ENCODE data around the gene BNC2. TPM values are rescaled to one million over a fixed set of nuclear protein-coding genes. Genes with fewer than 3 reads are reported as not detected.
A peak's percentile ranks its signal among the peaks of the same experiment; 100 is the strongest.

BNC2 gene
- total RNA-seq, 1 donor from 2014 or later: 15.2 TPM

DNA sequence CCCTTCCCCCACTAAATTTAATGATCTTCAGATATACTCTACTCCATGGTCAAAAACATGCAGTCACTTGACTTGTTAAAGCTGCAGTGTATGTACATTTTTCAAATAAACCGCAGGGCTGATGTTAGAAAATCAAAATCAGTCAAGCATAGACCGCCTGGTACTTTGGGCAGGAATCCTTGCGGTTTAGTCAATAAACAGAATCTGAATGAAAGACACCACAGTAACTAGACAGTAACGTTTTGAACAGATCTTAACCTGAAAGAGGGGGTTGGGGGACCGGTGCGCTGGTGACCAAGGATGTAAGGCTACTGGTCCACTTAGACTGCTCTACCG, 188.8 kb downstream of the BNC2 start:
- no peak overlapping the region for H3K4me3 Mint-ChIP-seq (ENCODE audit: unreplicated experiment)
- no peak for DNase-seq
- no peaks in the 10 kb centered on the region for H3K27me3 Mint-ChIP-seq (ENCODE audit: unreplicated experiment)
- TF ChIP-seq, protein P1, sequence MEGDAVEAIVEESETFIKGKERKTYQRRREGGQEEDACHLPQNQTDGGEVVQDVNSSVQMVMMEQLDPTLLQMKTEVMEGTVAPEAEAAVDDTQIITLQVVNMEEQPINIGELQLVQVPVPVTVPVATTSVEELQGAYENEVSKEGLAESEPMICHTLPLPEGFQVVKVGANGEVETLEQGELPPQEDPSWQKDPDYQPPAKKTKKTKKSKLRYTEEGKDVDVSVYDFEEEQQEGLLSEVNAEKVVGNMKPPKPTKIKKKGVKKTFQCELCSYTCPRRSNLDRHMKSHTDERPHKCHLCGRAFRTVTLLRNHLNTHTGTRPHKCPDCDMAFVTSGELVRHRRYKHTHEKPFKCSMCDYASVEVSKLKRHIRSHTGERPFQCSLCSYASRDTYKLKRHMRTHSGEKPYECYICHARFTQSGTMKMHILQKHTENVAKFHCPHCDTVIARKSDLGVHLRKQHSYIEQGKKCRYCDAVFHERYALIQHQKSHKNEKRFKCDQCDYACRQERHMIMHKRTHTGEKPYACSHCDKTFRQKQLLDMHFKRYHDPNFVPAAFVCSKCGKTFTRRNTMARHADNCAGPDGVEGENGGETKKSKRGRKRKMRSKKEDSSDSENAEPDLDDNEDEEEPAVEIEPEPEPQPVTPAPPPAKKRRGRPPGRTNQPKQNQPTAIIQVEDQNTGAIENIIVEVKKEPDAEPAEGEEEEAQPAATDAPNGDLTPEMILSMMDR (IDR thresholded peaks at IDR 0.05; ENCODE audit: partially characterized antibody, unreplicated experiment): no peak
- H3K27ac Mint-ChIP-seq (ENCODE audit: unreplicated experiment): no peak overlapping the region
- H3K36me3 Mint-ChIP-seq (ENCODE audit: unreplicated experiment): no peaks in the 10 kb centered on the region
- H3K4me1 Mint-ChIP-seq (ENCODE audit: low read depth, unreplicated experiment): peaks cover 34% of the 10 kb centered on the region
- peaks cover 1% of the 10 kb centered on the region for H3K9me3 Mint-ChIP-seq (ENCODE audit: unreplicated experiment)

DNA sequence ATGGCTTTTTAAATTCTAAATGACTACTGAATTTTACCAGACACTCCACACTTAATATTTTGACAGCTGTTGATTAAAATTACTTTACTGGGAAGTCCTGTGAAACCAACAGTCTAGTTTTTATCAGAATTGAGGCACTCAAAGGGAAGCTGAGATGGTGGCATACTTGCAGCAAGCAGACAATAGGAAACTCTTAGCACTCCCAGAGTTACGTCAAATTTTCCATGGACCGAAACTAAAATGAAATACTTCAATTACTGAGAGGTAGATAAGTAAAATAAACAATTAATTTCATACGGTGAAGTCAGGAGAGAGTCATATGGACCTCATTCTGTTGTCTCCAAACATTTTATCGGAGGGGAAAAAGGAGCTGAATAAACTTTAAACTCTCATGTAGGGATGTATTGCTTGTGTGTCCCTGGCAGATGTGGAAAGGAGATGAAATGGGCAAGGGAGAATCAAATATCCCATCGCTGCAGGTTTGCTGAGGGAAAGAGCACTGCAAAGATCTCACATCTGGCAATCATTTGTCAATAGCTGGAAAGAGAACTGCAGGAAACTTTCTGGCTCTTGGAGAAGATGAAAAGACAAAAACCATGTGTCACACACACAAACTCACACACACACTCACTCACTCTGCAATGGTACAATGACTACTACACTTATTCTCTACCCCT, 189.4 kb downstream of the BNC2 start:
- no peak overlapping the region for H3K27ac Mint-ChIP-seq (ENCODE audit: unreplicated experiment)
- no peaks in the 10 kb centered on the region for H3K36me3 Mint-ChIP-seq (ENCODE audit: unreplicated experiment)
- H3K4me3 Mint-ChIP-seq (ENCODE audit: unreplicated experiment): no peak overlapping the region
- peaks cover 1% of the 10 kb centered on the region for H3K9me3 Mint-ChIP-seq (ENCODE audit: unreplicated experiment)
- no peak for DNase-seq
- H3K27me3 Mint-ChIP-seq (ENCODE audit: unreplicated experiment): no peaks in the 10 kb centered on the region
- TF ChIP-seq, protein P1 (IDR thresholded peaks at IDR 0.05; ENCODE audit: partially characterized antibody, unreplicated experiment): no peak
- peaks cover 29% of the 10 kb centered on the region for H3K4me1 Mint-ChIP-seq (ENCODE audit: low read depth, unreplicated experiment)

DNA sequence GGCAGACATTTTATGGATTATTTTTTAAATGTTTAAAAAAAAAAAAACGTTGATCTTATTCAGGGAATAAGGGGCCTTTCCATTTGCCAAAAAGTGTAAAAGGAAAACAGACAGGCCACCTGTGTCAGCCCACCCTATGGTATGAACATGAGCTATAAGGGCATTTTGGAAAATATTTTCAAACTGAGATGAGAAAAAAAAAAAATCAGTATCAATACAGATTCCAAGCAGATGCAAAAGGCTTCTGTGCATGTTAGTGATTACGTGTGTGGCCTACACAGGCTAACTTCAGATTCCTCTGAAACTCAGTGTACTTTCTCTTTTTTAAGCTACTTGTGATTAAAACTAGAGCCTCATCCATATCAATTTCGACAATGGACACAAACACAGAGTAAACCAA, 189.9 kb downstream of the BNC2 start:
- TF ChIP-seq, protein P1 (IDR thresholded peaks at IDR 0.05; ENCODE audit: partially characterized antibody, unreplicated experiment): no peak
- Mint-ChIP-seq H3K27ac (ENCODE audit: unreplicated experiment) (no peak overlapping the region), H3K4me3 (ENCODE audit: unreplicated experiment) (no peak overlapping the region), H3K9me3 (ENCODE audit: unreplicated experiment) (peaks cover 1% of the 10 kb centered on the region), H3K4me1 (ENCODE audit: low read depth, unreplicated experiment) (peaks cover 27% of the 10 kb centered on the region), H3K27me3 (ENCODE audit: unreplicated experiment) (no peaks in the 10 kb centered on the region), H3K36me3 (ENCODE audit: unreplicated experiment) (no peaks in the 10 kb centered on the region)
- DNase-seq: no peak

DNA sequence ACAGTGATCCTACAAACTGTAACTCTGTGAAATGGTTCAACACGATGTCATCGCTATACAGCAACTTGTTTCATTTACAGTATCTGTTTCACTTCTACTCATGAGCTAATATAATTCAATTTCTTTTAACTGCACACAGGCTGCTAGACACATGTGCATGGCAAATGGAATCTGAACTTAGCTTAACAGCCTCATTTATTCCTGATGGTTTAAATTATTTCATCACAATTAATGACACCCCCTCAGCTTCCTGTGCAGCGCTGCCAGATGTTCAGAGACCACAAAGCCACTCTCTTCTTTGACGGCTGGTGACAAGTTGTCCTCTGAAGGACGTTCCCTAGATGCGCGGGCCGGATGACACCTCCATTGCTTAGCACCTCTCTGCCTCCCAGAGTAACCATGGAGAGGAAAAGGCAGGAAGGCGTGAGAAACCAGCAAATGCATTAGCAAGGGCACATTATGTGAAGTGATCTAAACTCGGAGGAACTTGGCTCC, 191.1 kb downstream of the BNC2 start:
- Mint-ChIP-seq H3K27me3 (ENCODE audit: unreplicated experiment) (no peaks in the 10 kb centered on the region), H3K4me3 (ENCODE audit: unreplicated experiment) (no peak overlapping the region), H3K9me3 (ENCODE audit: unreplicated experiment) (no peaks in the 10 kb centered on the region), H3K27ac (ENCODE audit: unreplicated experiment) (peak overlapping the region; percentile 6), H3K4me1 (ENCODE audit: low read depth, unreplicated experiment) (peaks cover 24% of the 10 kb centered on the region), H3K36me3 (ENCODE audit: unreplicated experiment) (no peaks in the 10 kb centered on the region)
- TF ChIP-seq, protein P1 (IDR thresholded peaks at IDR 0.05; ENCODE audit: partially characterized antibody, unreplicated experiment): no peak
- DNase-seq: no peak

DNA sequence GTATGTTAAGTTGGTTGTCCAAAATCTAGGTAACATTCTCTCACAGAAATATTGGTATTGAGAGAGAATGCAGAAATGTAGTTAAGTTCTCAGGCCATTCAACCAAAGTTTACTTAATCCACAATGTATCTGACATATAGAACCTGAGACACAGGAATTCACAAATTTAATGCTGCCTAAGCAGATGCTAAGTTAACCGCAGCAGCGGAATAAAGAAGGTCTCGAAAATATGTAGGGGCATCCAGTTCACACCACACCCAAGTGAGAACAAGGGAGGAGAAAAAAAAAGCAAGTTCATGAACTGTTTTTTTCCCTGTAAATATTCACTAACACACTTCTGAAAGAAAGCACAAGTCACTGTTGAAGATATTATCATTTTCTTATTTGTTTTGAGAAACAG, 194.0 kb downstream of the BNC2 start:
- no peak overlapping the region for H3K27ac Mint-ChIP-seq (ENCODE audit: unreplicated experiment)
- no peak overlapping the region for H3K4me3 Mint-ChIP-seq (ENCODE audit: unreplicated experiment)
- no peaks in the 10 kb centered on the region for H3K27me3 Mint-ChIP-seq (ENCODE audit: unreplicated experiment)
- TF ChIP-seq, protein P1 (IDR thresholded peaks at IDR 0.05; ENCODE audit: partially characterized antibody, unreplicated experiment): no peak
- H3K9me3 Mint-ChIP-seq (ENCODE audit: unreplicated experiment): no peaks in the 10 kb centered on the region
- H3K4me1 Mint-ChIP-seq (ENCODE audit: low read depth, unreplicated experiment): peaks cover 29% of the 10 kb centered on the region
- H3K36me3 Mint-ChIP-seq (ENCODE audit: unreplicated experiment): no peaks in the 10 kb centered on the region
- DNase-seq: no peak
